ENCODE results near the gene NDFIP1. TPM values are rescaled to one million over a fixed set of nuclear protein-coding genes. Genes with fewer than 3 reads are reported as not detected.

NDFIP1 gene
- total and polyA plus RNA-seq, 10 of the 15 experiments (the other 5 are each of a cell fraction or from before 2014, with no cell fraction given): 0.08 to 2.7 (median 0.92) TPM

- H3K4me2 ChIP-seq (ENCODE audit: control insufficient read depth, insufficient read depth): no peak overlapping the region
Observed at GRCh38 chr5:142133330-142134206, 25.0 kb downstream of the NDFIP1 start.

More at GRCh38 chr5:142133330-142134206, 25.0 kb downstream of the NDFIP1 start:
- Histone ChIP-seq H3K27ac (ENCODE audit: control insufficient read depth, insufficient read depth) (no peak overlapping the region), H4K20me1 (ENCODE audit: control insufficient read depth, insufficient read depth) (no peaks in the 10 kb centered on the region), H3K36me3 (ENCODE audit: control insufficient read depth in 2 of 2, insufficient read depth in 2 of 2, low read length in 1 of 2) (no peaks in the 10 kb centered on the region), H3K79me2 (ENCODE audit: control insufficient read depth, insufficient read depth, low read length) (no peaks in the 10 kb centered on the region), H3K27me3 (replicated peaks in 1 of 2; ENCODE audit: control insufficient read depth in 2 of 2, insufficient read depth in 2 of 2, low read length in 1 of 2) (no peaks in the 10 kb centered on the region), H3K4me1 (ENCODE audit: control insufficient read depth, insufficient read depth, low read length) (no peaks in the 10 kb centered on the region), H3K9me3 (replicated peaks; ENCODE audit: control insufficient read depth, insufficient read depth, low read length) (no peaks in the 10 kb centered on the region), H3K4me3 (no peak overlapping the region), H2AFZ (ENCODE audit: control insufficient read depth, low read depth, low read length) (no peak overlapping the region), H3K9ac (ENCODE audit: control insufficient read depth, insufficient read depth, low read length) (no peak overlapping the region)
- in situ Hi-C loops (cut with MboI): loop anchor here (10.0 kb wide), 1 partner anchor 459 kb away; no protein-coding TSS in a partner anchor
- TF ChIP-seq IRF3 (IDR thresholded peaks at IDR 0.05) (no peak), CUX1 (IDR thresholded peaks at IDR 0.05; ENCODE audit: insufficient replicate concordance, low read depth, low read length) (no peak), POU2F2 (IDR thresholded peaks at IDR 0.05; ENCODE audit: borderline replicate concordance, low read depth, low read length) (no peak), NRF1 (conservative IDR thresholded peaks at IDR 0.05; ENCODE audit: low read depth, low read length) (no peak)
- BruUV-seq (replicated peaks): no TSS peak
- WGBS (ENCODE audit: insufficient coverage, insufficient replicate concordance, low lambda C conversion rate, missing lambda C conversion rate): 82% methylated on average over 3 of the region's 3 CpGs
- ChIA-PET SMC1A (ENCODE audit: uncharacterized antibody, unreplicated experiment) (no interaction called here), CTCF (interaction anchor here (1.3 to 1.9 kb wide), 2 partner anchors 10 to 12 kb away, joined by 3 to 7 read pairs; no protein-coding TSS in a partner anchor), RAD21 (ENCODE audit: unreplicated experiment) (interaction anchor here (1.1 kb wide), 1 partner anchor 31 kb away, joined by 3 read pairs; no protein-coding TSS in a partner anchor), POLR2A (no interaction called here)
- FAIRE-seq (no peak), ATAC-seq (no peak), DNase-seq (ENCODE audit: low read depth, low spot score) (no peak)
- intact Hi-C loops (cut with micrococcal nuclease; ENCODE audit: unreplicated experiment): no loop called here

All from GM12878 (cell line).